GM12878 (cell line): Measurements from ENCODE around the gene NMD3. TPM values are rescaled to one million over a fixed set of nuclear protein-coding genes. Genes with fewer than 3 reads are reported as not detected.

ENCODE experiments used
- ATAC-seq: fragments of 200-7000 bp; cut with Tn5 transposase; 3 replicates; pipeline ENCODE4 v1.9.1; 2020; ENCODE audit warnings: mild to moderate bottlenecking, moderate library complexity
- BruUV-seq: library from RNA; stranded (reverse); fragments of 400-500 nt; replicated peaks from 2 replicates; lab custom pipeline; 2021; lab: Mats Ljungman, UMichigan
- CTCF ChIA-PET: fragments of 300-600 bp; sonication (Branson Sonifier 250); formaldehyde crosslinking; extraction: SDS; loops from one replicate; lab custom pipeline; 2021; ENCODE audit warnings: inconsistent platforms; lab: Yijun Ruan, JAX
- POLR2A ChIA-PET: fragments of 350-600 bp; formaldehyde crosslinking; extraction: SDS; loops from one replicate; lab custom pipeline; 2021; ENCODE audit warnings: inconsistent platforms; lab: Charles Lee
- RAD21 ChIA-PET: fragments of 300-600 bp; sonication (Branson Sonifier 250); formaldehyde crosslinking; loops from one replicate; lab custom pipeline; 2023; ENCODE audit warnings: antibody characterized with exemption; ENCODE audit not compliant: unreplicated experiment; lab: Charles Lee
- SMC1A ChIA-PET: fragments of 300-600 bp; sonication (Branson Sonifier 250); formaldehyde crosslinking; loops from one replicate; lab custom pipeline; 2023; ENCODE audit not compliant: unreplicated experiment, uncharacterized antibody; lab: Charles Lee
- DNase-seq: peaks from one replicate; pipeline ENCODE4 v3.0.0-alpha.2; 2011; ENCODE audit warnings: low read depth, low spot score
- FAIRE-seq: peaks from 3 replicates; lab custom pipeline; 2011; peaks lifted over from hg19 to GRCh38; lab: Jason Lieb, UNC
- H2AFZ ChIP-seq: 2 replicates; pipeline ENCODE4 v1.6.0; 2011; ENCODE audit warnings: low read depth, low read length, control low read depth; ENCODE audit not compliant: control insufficient read depth
- H3K27ac ChIP-seq: 2 replicates; pipeline ENCODE4 v1.5.1; 2011; ENCODE audit warnings: control low read depth; ENCODE audit not compliant: control insufficient read depth, insufficient read depth
- H3K27me3 ChIP-seq, 2 experiments: replicated peaks in 1 of 2; 2 replicates each; pipeline versions ENCODE4 v1.6.0 to v1.6.1; 2011; ENCODE audit warnings: low read length in 1 of 2; ENCODE audit not compliant: control insufficient read depth in 2 of 2, insufficient read depth in 2 of 2
- H3K36me3 ChIP-seq, 2 experiments: 2 replicates each; pipeline ENCODE4 v1.5.1; 2011; ENCODE audit warnings: low read length in 1 of 2; ENCODE audit not compliant: control insufficient read depth in 2 of 2, insufficient read depth in 2 of 2
- H3K4me1 ChIP-seq: 2 replicates; pipeline ENCODE4 v1.6.1; 2011; ENCODE audit warnings: mild to moderate bottlenecking, low read length, moderate library complexity, mixed read lengths; ENCODE audit not compliant: control insufficient read depth, insufficient read depth
- H3K4me2 ChIP-seq: 2 replicates; pipeline ENCODE4 v1.6.0; 2011; ENCODE audit warnings: control low read depth; ENCODE audit not compliant: control insufficient read depth, insufficient read depth
- H3K4me3 ChIP-seq: fragments of 200-600 bp; sonication (generic); 2 replicates; pipeline ENCODE4 v1.5.1; 2016
- H3K79me2 ChIP-seq: 2 replicates; pipeline ENCODE4 v1.6.0; 2011; ENCODE audit warnings: low read length; ENCODE audit not compliant: control insufficient read depth, insufficient read depth
- H3K9ac ChIP-seq: 2 replicates; pipeline ENCODE4 v1.8.0; 2011; ENCODE audit warnings: low read length, control low read depth, mixed read lengths; ENCODE audit not compliant: control insufficient read depth, insufficient read depth
- H3K9me3 ChIP-seq: replicated peaks from 3 replicates; pipeline ENCODE4 v1.5.1; 2011; ENCODE audit warnings: mild to moderate bottlenecking, low read length; ENCODE audit not compliant: control insufficient read depth, insufficient read depth
- H4K20me1 ChIP-seq: 2 replicates; pipeline ENCODE4 v1.6.0; 2011; ENCODE audit not compliant: control insufficient read depth, insufficient read depth
- MYC ChIP-seq: IDR thresholded peaks from 2 replicates; pipeline ENCODE4 v1.6.1; 2011; ENCODE audit warnings: mild to moderate bottlenecking, low read length, moderate library complexity, inconsistent platforms; ENCODE audit not compliant: insufficient read depth, insufficient replicate concordance, insufficient read length, severe bottlenecking
- PML ChIP-seq: IDR thresholded peaks from 2 replicates; pipeline ENCODE4 v1.6.1; 2012; ENCODE audit warnings: low read length, inconsistent platforms
- SKIL ChIP-seq: fragments of 450-650 bp; IDR thresholded peaks from 2 replicates; pipeline ENCODE4 v1.6.1; 2017; ENCODE audit warnings: mild to moderate bottlenecking, low read depth, inconsistent platforms; ENCODE audit not compliant: poor library complexity, severe bottlenecking
- YBX1 ChIP-seq: fragments of 450-650 bp; IDR thresholded peaks from 2 replicates; pipeline ENCODE4 v1.6.1; 2016; ENCODE audit warnings: antibody characterized with exemption
- ZNF384 ChIP-seq: IDR thresholded peaks from 2 replicates; pipeline ENCODE4 v1.6.1; 2012; ENCODE audit warnings: low read depth, mild to moderate bottlenecking, low read length, improper control_type of control experiment, borderline replicate concordance
- WGBS: methylation state at CpG from one replicate; pipeline ENCODE4 v1.1.6; 2016; ENCODE audit warnings: low lambda C conversion rate; ENCODE audit not compliant: insufficient replicate concordance, insufficient coverage; ENCODE audit errors: missing lambda C conversion rate; 5-methylcytosine and 5-hydroxymethylcytosine counted together
- in situ Hi-C: fragments of 300-500 bp; cut with MboI; formaldehyde crosslinking; loops from 9 replicates; pipeline ENCODE4 v1.14.3; 2018; ENCODE audit warnings: mixed read lengths
- intact Hi-C: fragments of 100-400 bp; cut with micrococcal nuclease; formaldehyde crosslinking; loops from one replicate; pipeline ENCODE4 v1.14.2; 2022; ENCODE audit not compliant: unreplicated experiment
- polyA plus RNA-seq, 11 experiments: library from polyadenylated mRNA; depleted of rRNA in 4 of 11; unstranded in 6 of 11; stranded (reverse) in 5 of 11; fragments of >200 nt; fragmentation: Nextera tagmentation in 4 of 11; fragmentation: Illumina TruSeq in 1 of 11; extraction: Ambion mirVana in 4 of 11; extraction: Trizol in 1 of 11; gene quantifications; 1 replicate in 1 of 11; 2 replicates in 10 of 11; pipeline versions ENCODE4 v1.2.1 to v1.2.3, GENCODE V29; 2011 to 2016; ENCODE audit warnings: inconsistent platforms in 2 of 11, missing spikeins in 2 of 11, low read depth in 1 of 11
- total RNA-seq, 4 experiments: library from RNA; depleted of rRNA in 3 of 4; stranded (reverse); fragments of >200 nt in 3 of 4; fragmentation: Illumina TruSeq in 1 of 4; extraction: Trizol in 1 of 4; gene quantifications; 2 replicates each; pipeline versions ENCODE4 v1.2.1 to v1.2.3, GENCODE V29; 2013 to 2021
- TF ChIP-seq, protein P1 (sequence below): IDR thresholded peaks from 2 replicates; pipeline ENCODE4 v1.6.1; 2012; ENCODE audit warnings: low read depth, low read length, improper control_type of control experiment

The NMD3 gene
- total and polyA plus RNA-seq, 10 of the 15 experiments (the other 5 are each of a cell fraction or from before 2014, with no cell fraction given) = 34.2 to 66.8 (median 55.7) TPM

DNA sequence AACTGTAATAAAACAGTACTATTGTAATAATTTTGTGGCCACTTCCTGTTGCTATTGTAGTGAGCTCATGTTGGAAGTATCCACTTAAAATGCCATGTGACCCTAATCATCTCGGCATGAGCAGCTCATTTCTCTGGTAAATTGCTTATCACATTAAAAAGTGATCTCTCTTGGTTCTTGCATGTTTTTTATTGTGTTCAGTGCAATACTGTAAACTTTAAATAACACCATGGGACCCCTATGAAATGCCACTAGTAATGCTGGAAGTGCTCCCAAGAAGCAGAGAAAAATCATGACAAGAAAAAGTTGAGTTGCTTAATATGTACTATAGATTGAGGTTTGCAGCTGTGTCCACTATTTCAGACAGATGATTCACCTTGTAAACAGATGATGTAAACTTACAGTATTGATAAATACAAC lies 45.6 kb downstream of the NMD3 start:
- WGBS = 45% methylated on average over 1 of the region's 1 CpG
- Histone ChIP-seq H3K4me3 (no peak overlapping the region), H2AFZ (no peak overlapping the region), H4K20me1 (no peaks in the 10 kb centered on the region), H3K9ac (no peak overlapping the region), H3K27me3 (no peaks in the 10 kb centered on the region)
- CTCF ChIA-PET = interaction anchor here (0.6 to 2.0 kb wide), 6 partner anchors 10 to 426 kb away, joined by 3 to 6 read pairs (median 4); no protein-coding TSS in a partner anchor
- SMC1A ChIA-PET = interaction anchor here (0.8 to 1.2 kb wide), 2 partner anchors 33 to 142 kb away, joined by 3 read pairs; no protein-coding TSS in a partner anchor
- FAIRE-seq (no peak), ATAC-seq (no peak)
- RAD21 ChIA-PET = no interaction called here
- TF ChIP-seq ZNF384 (no peak), SKIL (no peak), PML (no peak), MYC (no peak), YBX1 (no peak)
- TF ChIP-seq, protein P1, sequence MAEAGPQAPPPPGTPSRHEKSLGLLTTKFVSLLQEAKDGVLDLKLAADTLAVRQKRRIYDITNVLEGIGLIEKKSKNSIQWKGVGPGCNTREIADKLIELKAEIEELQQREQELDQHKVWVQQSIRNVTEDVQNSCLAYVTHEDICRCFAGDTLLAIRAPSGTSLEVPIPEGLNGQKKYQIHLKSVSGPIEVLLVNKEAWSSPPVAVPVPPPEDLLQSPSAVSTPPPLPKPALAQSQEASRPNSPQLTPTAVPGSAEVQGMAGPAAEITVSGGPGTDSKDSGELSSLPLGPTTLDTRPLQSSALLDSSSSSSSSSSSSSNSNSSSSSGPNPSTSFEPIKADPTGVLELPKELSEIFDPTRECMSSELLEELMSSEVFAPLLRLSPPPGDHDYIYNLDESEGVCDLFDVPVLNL = no peak
- TF ChIP-seq, all 136 proteins: peak for 0
- BruUV-seq = no TSS peak
- DNase-seq = no peak
- no peaks in the 10 kb centered on the region for H3K79me2 ChIP-seq
- in situ Hi-C loops = no loop called here
- intact Hi-C loops = no loop called here
- H3K27ac ChIP-seq = no peak overlapping the region
- no peaks in the 10 kb centered on the region for H3K4me1 ChIP-seq
- H3K9me3 ChIP-seq = peaks cover 3% of the 10 kb centered on the region; the same call in 2 of the 3 replicates
- POLR2A ChIA-PET = no interaction called here
- H3K36me3 ChIP-seq = no peaks in the 10 kb centered on the region
- no peak overlapping the region for H3K4me2 ChIP-seq
